GM12873 (cell line): ENCODE measurements around the gene CTNNA2.

ENCODE experiments used
- TF ChIP-seq, protein P1 (sequence below): IDR thresholded peaks from 2 replicates; pipeline ENCODE4 v1.5.1; 2012; ENCODE audit warnings: low read depth, mild to moderate bottlenecking, moderate library complexity, low read length, control low read depth; ENCODE audit not compliant: insufficient read depth; ENCODE audit errors: missing control alignments

CTNNA2 gene

DNA sequence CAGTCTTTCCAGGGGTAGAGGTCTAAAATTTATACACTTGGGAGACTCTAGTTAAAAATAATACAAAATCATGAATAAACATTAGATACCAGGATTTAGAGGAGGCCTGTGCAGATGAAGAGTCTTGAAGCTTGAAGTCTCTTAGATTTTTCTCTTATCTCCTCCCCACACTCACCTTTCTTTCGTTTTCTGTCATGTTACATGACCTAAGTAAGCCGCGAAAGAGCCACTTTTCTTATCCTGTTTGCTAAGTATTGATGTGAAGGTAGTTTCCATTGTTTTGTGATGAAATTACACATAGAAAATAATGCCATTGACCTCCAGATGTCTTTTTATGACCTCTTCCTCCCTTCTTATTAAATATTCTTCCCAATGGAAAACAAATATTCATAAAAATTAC is 423.9 kb downstream of the CTNNA2 start:
- TF ChIP-seq, protein P1, sequence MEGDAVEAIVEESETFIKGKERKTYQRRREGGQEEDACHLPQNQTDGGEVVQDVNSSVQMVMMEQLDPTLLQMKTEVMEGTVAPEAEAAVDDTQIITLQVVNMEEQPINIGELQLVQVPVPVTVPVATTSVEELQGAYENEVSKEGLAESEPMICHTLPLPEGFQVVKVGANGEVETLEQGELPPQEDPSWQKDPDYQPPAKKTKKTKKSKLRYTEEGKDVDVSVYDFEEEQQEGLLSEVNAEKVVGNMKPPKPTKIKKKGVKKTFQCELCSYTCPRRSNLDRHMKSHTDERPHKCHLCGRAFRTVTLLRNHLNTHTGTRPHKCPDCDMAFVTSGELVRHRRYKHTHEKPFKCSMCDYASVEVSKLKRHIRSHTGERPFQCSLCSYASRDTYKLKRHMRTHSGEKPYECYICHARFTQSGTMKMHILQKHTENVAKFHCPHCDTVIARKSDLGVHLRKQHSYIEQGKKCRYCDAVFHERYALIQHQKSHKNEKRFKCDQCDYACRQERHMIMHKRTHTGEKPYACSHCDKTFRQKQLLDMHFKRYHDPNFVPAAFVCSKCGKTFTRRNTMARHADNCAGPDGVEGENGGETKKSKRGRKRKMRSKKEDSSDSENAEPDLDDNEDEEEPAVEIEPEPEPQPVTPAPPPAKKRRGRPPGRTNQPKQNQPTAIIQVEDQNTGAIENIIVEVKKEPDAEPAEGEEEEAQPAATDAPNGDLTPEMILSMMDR, result no peak

DNA sequence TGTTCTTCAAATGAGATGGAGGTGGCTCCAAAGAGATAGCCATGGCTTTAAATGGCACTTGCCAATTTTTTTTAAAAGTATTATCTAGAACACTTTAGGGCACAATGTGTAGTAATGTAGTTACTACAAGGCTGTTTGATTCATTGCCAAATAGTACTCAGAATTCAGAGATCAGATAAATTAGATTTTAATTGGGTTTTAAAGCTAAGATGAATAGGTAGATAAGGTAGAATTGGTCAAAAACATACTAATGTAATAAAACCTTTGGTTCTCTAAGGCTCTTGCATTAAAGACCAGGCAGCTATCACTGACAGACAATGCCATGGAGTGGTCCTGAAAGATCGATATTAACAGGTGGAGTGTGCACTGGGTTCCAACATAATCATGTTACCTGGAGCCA is 425.8 kb downstream of the CTNNA2 start:
- TF ChIP-seq, protein P1, result no peak

DNA sequence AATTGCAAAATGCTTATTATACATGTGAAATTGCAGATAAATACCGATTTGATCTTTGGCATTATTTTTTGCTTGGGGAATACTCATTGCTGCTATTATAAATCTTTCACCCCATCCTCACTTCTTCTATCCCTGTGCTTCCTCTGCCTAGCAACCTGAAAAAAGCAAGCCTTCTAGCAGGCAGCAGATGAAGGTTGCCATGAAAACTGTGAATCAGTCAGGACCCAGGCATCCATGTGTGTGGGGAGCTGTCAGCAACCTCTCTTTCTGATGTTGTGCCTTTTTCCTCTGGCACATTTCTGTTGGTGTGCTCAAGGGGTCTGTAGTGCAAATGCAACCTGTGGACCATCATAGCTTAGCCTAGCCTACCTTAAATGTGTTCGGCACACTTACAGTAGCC is 427.5 kb downstream of the CTNNA2 start:
- TF ChIP-seq, protein P1, result no peak

DNA sequence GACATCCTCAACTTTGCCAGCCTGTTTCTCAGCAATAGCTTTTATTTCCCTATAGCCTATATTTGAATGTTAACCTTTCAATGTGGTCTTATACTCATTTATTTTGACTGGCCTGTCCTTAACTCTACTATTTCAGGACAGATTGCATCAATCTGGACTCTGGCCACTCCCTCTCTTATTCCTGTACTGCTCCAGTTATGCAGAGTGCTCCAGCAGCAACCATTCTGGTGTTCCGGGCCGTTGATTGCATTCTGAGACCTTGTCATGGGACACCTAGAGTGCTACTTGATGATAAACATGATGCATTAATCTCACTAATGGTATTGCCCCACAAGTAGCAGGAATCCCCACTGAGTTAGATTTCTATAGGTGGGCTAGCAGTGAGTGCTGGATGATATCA is 428.3 kb downstream of the CTNNA2 start:
- TF ChIP-seq, protein P1, result no peak

DNA sequence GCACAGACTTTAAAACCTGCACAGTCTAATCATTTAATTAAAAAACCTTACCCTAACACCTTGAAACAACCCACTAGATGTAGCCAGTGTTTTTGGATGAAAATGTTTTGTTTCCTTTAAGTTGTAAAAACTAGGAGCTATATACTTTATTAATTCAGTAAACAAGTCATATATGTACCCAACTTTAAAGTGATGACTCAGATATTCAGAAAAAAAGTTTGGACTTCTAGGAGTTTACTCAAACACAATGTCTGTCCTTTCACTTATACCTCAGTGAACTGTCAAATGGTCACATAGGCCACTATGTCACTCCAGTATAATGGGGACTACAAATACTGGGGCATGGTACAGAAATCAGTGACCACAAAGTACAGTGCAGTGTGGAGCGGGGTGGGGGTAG is 431.4 kb downstream of the CTNNA2 start:
- TF ChIP-seq, protein P1, result no peak

DNA sequence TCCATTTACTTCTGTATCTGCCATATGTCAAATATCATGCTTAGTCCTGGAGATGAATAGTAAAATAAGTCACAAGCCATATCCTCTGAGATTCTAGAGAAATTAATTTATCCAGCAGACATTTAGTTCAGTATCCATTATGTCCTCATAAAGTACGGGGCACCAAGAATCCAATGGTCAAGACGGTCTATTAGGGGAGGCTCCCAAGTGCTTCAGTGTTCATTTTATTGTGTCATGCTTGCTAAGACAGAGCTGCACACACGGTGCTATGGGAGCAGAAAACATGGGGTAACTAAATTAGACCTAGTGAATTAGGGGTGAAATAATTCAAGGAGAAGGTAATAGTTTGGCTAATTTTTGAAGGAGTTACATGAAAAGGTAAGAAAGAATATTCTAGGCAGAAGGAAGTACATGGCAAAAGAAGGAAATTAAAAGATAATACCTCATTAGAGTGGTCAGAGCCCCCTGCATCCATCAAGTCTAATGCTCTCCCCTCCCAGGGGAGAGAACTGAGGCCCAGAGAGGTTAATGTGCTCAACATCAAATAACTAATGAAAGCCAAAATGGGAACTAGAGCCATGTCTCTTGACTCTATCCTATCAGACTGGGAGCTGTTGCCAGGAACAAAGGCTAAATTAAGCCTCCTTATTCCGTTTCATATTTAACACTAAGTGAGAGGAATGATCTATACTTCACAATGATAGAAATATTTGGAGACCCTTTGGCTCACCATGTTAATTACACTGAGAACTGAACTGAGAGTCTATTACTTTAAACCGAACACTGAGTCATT is 433.0 kb downstream of the CTNNA2 start:
- TF ChIP-seq, protein P1, result no peak

DNA sequence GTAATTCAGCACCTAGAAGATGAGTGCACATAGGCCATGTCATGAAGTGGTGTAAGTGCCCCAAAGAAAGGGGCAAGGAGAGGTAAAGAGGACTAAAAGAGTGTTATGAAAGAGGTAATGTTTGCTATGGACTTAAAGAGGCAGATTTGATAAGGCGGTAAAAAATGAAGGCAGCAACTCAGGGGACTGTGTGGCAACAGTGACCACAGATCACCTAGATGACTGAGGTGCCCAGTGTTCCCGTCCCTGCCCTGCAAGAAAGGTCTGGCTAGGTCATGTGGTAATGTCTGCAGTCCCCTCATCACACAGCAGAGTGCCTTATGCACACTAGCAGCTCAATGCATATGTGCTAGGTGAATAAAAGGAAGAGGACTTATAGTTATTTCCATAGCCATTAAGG is 434.9 kb downstream of the CTNNA2 start:
- TF ChIP-seq, protein P1, result no peak

DNA sequence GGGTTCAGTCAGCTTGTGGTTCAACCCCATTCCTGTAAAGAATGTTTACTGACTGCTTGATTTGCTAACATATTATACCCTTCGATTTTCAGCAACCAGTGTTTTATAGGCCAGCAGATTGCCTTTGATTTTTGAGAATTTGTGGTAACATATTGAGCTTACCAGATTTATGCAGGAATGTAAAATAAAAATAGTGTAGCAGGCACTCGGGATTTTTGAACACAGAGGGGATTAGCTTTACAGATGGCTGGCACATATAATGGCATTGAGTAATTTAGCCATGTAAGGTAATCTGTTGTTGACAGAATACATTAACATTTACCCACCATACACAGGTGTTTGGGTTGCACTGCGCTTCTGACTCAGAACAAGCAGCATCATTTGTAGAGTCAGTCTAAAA is 437.7 kb downstream of the CTNNA2 start:
- TF ChIP-seq, protein P1, result no peak
